CD4-positive, alpha-beta memory T cell (primary cell): ENCODE data around the gene SPC24. TPM values are rescaled to one million over a fixed set of nuclear protein-coding genes. Genes with fewer than 3 reads are reported as not detected.
"Not testable (repeated sequence)": the region's sequence is repeated elsewhere in the genome, so short reads cannot be mapped to it uniquely, and the experiment has no call there.

Source experiments
- CTCF ChIA-PET: fragments of 350-600 bp; sonication (Branson Sonifier 250); formaldehyde crosslinking; loops from one replicate; lab custom pipeline; 2021; ENCODE audit warnings: inconsistent platforms; ENCODE audit not compliant: partially characterized antibody; lab: Charles Lee
- POLR2A ChIA-PET: fragments of 350-600 bp; sonication (Branson Sonifier 250); formaldehyde crosslinking; loops from one replicate; lab custom pipeline; 2021; ENCODE audit not compliant: partially characterized antibody; lab: Charles Lee
- DNase-seq, 5 donors: peaks; one replicate each; pipeline versions ENCODE4 v3.0.0 to v3.0.0-alpha.2; 2020 to 2022; ENCODE audit warnings: mixed read lengths in 1 of 5
- H3K27ac ChIP-seq: one replicate; pipeline ENCODE4 v1.7.0; 2013; ENCODE audit warnings: low read depth, low read length
- H3K27me3 ChIP-seq: 2 replicates; pipeline ENCODE4 v1.7.0; 2013; ENCODE audit warnings: mild to moderate bottlenecking, low read length, moderate library complexity; ENCODE audit not compliant: insufficient read depth
- H3K36me3 ChIP-seq: 2 replicates; pipeline ENCODE4 v1.7.0; 2013; ENCODE audit warnings: mild to moderate bottlenecking, low read length, moderate library complexity; ENCODE audit not compliant: insufficient read depth
- H3K4me1 ChIP-seq: 2 replicates; pipeline ENCODE4 v1.7.0; 2013; ENCODE audit warnings: mild to moderate bottlenecking, low read length, moderate library complexity; ENCODE audit not compliant: insufficient read depth
- H3K4me3 ChIP-seq, 2 donors: one replicate each; pipeline ENCODE4 v1.7.0; 2013; ENCODE audit warnings: low read length in 2 of 2, mild to moderate bottlenecking in 1 of 2
- H3K9me3 ChIP-seq, 2 donors: one replicate each; pipeline ENCODE4 v1.7.0; 2013; ENCODE audit warnings: low read length in 2 of 2, control low read depth in 1 of 2; ENCODE audit not compliant: control insufficient read depth in 1 of 2
- H3K27ac Mint-ChIP-seq, 7 donors: one replicate each; pipeline ENCODE4 v1.8.0; 2020 to 2021; ENCODE audit warnings: mixed read lengths in 7 of 7, mild to moderate bottlenecking in 6 of 7, inconsistent platforms in 3 of 7, moderate library complexity in 3 of 7
- H3K27me3 Mint-ChIP-seq, 2 donors: one replicate each; pipeline ENCODE4 v1.8.0; 2020 to 2021; ENCODE audit warnings: mixed read lengths in 2 of 2
- H3K36me3 Mint-ChIP-seq, 2 donors: one replicate each; pipeline ENCODE4 v1.8.0; 2020 to 2021; ENCODE audit warnings: mixed read lengths in 2 of 2, inconsistent platforms in 1 of 2, mild to moderate bottlenecking in 1 of 2
- H3K4me1 Mint-ChIP-seq, 4 donors: one replicate each; pipeline ENCODE4 v1.8.0; 2020 to 2021; ENCODE audit warnings: mixed read lengths in 4 of 4, mild to moderate bottlenecking in 1 of 4
- H3K4me3 Mint-ChIP-seq, 8 donors: one replicate each; pipeline ENCODE4 v1.8.0; 2020 to 2021; ENCODE audit warnings: mixed read lengths in 8 of 8, mild to moderate bottlenecking in 7 of 8, moderate library complexity in 6 of 8, inconsistent platforms in 3 of 8
- H3K9me3 Mint-ChIP-seq, 8 donors: one replicate each; pipeline ENCODE4 v1.8.0; 2020 to 2021; ENCODE audit warnings: mixed read lengths in 8 of 8, mild to moderate bottlenecking in 5 of 8, inconsistent platforms in 3 of 8, moderate library complexity in 1 of 8
- intact Hi-C: fragments of 100-400 bp; cut with micrococcal nuclease; formaldehyde crosslinking; loops from one replicate; pipeline ENCODE4 v1.15.1; 2023
- polyA plus RNA-seq, 2 donors: library from polyadenylated mRNA; unstranded; fragments of 300-500 nt; fragmentation: Illumina TruSeq; gene quantifications; one replicate each; pipeline ENCODE4 v1.2.3, GENCODE V29; 2021
- total RNA-seq, 2 experiments: library from RNA; stranded (reverse); gene quantifications; one replicate each; pipeline ENCODE4 v1.2.3, GENCODE V29; 2021

The SPC24 gene
- total and polyA plus RNA-seq, 4 experiments from 2014 or later, result 0.32 to 1.9 (median 0.84) TPM; not detected in 1

DNA sequence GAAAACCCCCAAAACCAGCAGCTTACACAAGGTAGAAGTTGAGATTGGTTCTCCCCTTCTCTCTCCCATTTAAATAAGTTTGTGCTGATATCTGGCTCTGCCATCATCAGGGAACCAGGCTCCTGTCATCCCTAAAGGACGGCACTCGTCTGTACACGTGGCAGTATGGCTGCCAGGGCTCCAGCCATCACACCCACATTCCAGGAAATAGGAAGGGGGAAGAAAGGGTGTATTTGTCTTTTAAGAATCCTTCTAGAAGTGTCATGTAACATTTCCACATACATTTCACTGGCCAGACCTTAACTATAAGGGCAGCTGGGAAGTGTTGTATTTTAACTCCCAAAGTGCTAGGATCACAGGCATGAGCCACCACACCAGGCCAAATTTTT, 10.1 kb downstream of the SPC24 start:
- DNase-seq, result no peak
- H3K4me1 Mint-ChIP-seq, result no peaks in the 10 kb centered on the region
- no peaks in the 10 kb centered on the region for H3K9me3 Mint-ChIP-seq
- intact Hi-C loops, result no loop called here
- Histone ChIP-seq H3K9me3 (no peaks in the 10 kb centered on the region), H3K27ac (no peak overlapping the region), H3K36me3 (no peaks in the 10 kb centered on the region), H3K4me1 (peaks cover 6% of the 10 kb centered on the region), H3K4me3 (no peak overlapping the region), H3K27me3 (no peaks in the 10 kb centered on the region)
- ChIA-PET CTCF (no interaction called here), POLR2A (interaction anchor here (0.6 kb wide), 1 partner anchor 72 kb away, joined by 3 read pairs; no protein-coding TSS in a partner anchor)
- H3K4me3 Mint-ChIP-seq, result no peak overlapping the region
- no peaks in the 10 kb centered on the region for H3K27me3 Mint-ChIP-seq
- no peak overlapping the region for H3K27ac Mint-ChIP-seq
- H3K36me3 Mint-ChIP-seq, result no peaks in the 10 kb centered on the region

DNA sequence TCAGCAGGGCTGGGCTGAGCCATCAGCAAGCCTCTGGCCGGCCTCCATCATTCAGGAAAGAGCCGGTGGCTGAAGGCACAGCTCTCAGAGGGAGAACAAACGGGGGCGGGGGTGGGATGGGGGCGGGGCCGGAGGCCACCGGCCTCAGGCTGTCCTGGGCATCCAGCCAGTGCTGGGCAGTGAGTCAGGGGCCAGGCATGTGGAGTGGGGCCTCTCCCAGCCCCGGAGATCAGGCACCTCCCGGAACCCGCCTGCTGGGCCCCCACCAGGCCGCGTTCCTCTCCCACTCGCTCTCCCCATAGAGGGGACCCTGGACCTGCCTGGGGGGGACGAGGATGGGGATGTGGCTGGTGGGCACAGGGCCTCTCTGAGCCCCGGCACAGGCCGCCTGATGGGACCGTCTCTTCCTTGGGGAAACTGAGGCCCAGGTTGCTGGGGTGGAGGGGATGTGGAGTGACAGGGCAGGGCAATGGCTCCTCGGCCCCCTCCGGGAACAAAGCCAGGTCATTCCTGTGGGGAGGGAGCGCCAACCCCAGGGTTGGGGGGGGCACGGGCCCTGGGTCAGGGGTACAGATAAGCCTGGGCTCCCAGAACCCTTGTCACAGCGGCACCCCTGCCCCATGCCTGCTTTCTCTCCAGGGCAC, 12.9 kb downstream of the SPC24 start:
- no peak overlapping the region for H3K27ac ChIP-seq
- H3K9me3 ChIP-seq, result no peaks in the 10 kb centered on the region
- H3K27me3 ChIP-seq, result no peaks in the 10 kb centered on the region
- intact Hi-C loops, result no loop called here
- Mint-ChIP-seq H3K4me3 (no peak overlapping the region), H3K27ac (no peak overlapping the region), H3K4me1 (peaks cover 4 to 7% (median 6%) of the 10 kb centered on the region in 4 donors), H3K36me3 (no peaks in the 10 kb centered on the region), H3K27me3 (no peaks in the 10 kb centered on the region), H3K9me3 (no peaks in the 10 kb centered on the region)
- ChIA-PET POLR2A (interaction anchor here (1.1 kb wide), 1 partner anchor 14 kb away, joined by 5 read pairs; the partner anchor contains the start of gene SPC24), CTCF (no interaction called here)
- DNase-seq, result no peak
- no peaks in the 10 kb centered on the region for H3K36me3 ChIP-seq
- H3K4me1 ChIP-seq, result peaks cover 15% of the 10 kb centered on the region
- H3K4me3 ChIP-seq, result no peak overlapping the region

DNA sequence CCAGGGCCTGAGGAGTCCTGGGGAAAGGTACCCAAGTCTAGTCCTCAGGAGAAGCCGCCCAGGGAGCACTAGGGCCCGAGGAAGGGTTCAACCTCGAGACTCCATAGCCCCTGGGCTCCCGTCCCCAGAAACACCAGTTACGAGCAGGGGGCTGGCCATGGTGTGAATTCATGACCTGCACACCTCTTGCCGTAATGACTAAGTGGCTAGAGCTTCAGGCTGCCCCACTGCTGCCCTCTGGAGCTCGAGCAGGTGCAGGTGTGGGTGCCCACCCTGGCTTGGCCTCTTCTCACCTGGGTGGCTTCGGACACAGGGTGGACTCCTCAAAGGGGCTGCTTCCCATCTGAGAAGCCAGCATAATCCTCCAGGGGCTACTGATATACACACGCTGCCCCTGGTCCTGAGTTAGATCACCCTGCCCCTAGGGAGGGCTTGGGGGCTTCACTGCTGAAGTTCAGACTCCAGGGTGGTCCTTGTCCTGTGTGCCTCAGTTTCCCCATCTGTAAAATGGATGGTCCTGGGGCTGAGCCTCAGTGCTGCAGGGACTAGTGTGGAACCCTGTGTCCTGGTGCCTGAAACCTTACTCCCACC, 13.6 kb downstream of the SPC24 start:
- Histone ChIP-seq H3K4me3 (no peak overlapping the region), H3K36me3 (no peaks in the 10 kb centered on the region), H3K27me3 (no peaks in the 10 kb centered on the region), H3K9me3 (no peaks in the 10 kb centered on the region), H3K27ac (no peak overlapping the region), H3K4me1 (peaks cover 20% of the 10 kb centered on the region)
- H3K4me3 Mint-ChIP-seq, result no peak overlapping the region
- intact Hi-C loops, result no loop called here
- H3K36me3 Mint-ChIP-seq, result no peaks in the 10 kb centered on the region
- H3K9me3 Mint-ChIP-seq, result no peaks in the 10 kb centered on the region
- peaks cover 8 to 13% (median 9%) of the 10 kb centered on the region in 4 donors for H3K4me1 Mint-ChIP-seq
- DNase-seq, result no peak
- H3K27me3 Mint-ChIP-seq, result no peaks in the 10 kb centered on the region
- H3K27ac Mint-ChIP-seq, result no peak overlapping the region
- ChIA-PET POLR2A (no interaction called here), CTCF (interaction anchor here (0.5 to 1.3 kb wide), 3 partner anchors 95 to 152 kb away, joined by 3 to 4 read pairs (median 3); no protein-coding TSS in a partner anchor)

DNA sequence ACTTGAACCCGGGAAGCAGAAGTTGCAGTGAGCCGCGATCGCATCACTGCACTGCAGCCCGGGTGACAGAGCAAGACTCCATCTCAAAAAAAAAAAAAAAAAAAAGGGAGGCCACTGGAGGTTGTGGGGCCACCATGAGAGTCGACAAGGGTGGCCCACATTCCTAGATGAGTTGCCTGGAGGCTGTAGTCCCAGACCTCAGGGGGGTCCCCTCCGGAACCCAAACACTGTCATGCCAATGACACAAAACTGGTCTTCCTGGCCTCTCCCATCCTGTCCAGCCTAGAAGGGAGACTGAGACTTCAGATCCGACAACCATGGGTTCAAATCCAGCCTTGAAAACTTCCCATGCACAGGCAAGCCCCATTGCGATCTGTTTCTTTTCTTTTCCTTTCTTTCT, 14.7 kb downstream of the SPC24 start:
- H3K4me1 ChIP-seq, result peaks cover 20% of the 10 kb centered on the region
- Mint-ChIP-seq H3K4me3 (no peak overlapping the region), H3K4me1 (peaks cover 8 to 21% (median 9%) of the 10 kb centered on the region in 4 donors), H3K27me3 (no peaks in the 10 kb centered on the region), H3K27ac (no peak overlapping the region), H3K9me3 (no peaks in the 10 kb centered on the region), H3K36me3 (no peaks in the 10 kb centered on the region)
- no peak overlapping the region for H3K27ac ChIP-seq
- ChIA-PET POLR2A (no interaction called here), CTCF (interaction anchor here (1.3 kb wide), 2 partner anchors 105 to 108 kb away, joined by 3 read pairs; no protein-coding TSS in a partner anchor)
- no peak for DNase-seq
- H3K4me3 ChIP-seq, result no peak overlapping the region
- intact Hi-C loops, result no loop called here
- H3K9me3 ChIP-seq, result no peaks in the 10 kb centered on the region
- H3K27me3 ChIP-seq, result no peaks in the 10 kb centered on the region
- H3K36me3 ChIP-seq, result no peaks in the 10 kb centered on the region

DNA sequence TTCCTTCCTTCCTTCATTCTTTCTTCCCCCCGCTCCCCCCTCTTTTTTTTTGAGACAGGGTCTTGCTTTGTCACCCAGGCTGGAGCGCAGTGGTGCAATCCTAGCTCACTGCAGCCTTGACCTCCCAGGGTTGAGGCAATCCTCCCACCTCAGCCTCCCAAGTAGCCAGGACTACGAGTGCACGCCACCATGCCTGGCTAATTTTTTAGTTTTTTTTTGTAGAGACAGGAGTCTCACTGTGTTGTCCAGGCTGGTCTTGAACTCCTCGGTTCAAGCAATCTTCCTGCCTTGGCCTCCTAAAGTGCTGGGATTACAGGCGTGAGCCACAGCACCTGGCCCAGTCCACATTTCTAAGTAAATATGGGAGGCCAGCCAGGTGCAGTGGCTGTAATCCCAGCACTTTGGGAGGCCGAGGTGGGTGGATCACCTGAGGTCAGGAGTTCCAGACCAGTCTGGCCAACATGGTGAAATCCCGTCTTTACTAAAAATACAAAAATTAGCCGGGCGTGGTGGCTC, 15.5 kb downstream of the SPC24 start:
- POLR2A ChIA-PET, result not testable (repeated sequence)
- peak overlapping the region in 2 of 8 donors; percentile 36 to 73 for H3K4me3 Mint-ChIP-seq

DNA sequence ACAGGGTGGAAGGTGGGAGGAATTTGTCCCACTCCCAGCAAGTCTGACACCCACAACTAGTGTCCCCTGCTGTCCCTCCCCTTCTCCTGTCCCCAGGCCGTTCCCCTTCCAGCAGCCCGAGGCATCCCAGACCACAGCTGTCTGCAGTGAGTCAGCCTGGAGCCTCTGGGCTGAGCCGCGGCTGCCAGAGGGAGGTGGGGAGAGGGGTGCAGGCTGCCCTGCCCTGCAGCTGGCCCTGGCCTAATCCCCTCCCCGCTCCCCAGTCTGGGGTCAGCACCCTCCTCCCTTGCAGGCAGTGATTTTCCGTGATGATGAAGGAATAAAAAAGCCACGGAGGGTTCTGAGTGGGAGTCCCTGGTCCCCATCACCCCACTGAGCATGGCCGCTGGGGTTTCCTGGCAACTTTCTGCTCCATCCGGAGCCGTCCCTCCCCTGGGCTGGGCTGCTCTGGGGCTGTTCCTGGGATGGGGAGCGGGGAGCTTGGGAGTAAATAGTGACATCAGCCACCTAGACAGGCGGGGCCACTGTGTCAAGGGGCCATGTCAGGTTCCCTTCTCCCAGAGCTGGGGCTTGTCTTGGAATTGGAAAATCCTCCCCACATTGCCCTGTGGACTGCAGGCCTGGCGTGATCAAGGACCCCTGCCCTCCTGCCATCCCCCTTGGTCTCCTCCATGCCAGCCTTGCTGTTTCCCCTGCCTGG, 16.8 kb downstream of the SPC24 start:
- no peaks in the 10 kb centered on the region for H3K27me3 ChIP-seq
- DNase-seq, result no peak
- no peaks in the 10 kb centered on the region for H3K36me3 Mint-ChIP-seq
- ChIA-PET CTCF (interaction anchor here (1.0 to 5.5 kb wide), 9 partner anchors 9 to 197 kb away, joined by 3 to 35 read pairs (median 5); no protein-coding TSS in a partner anchor), POLR2A (interaction anchor here (1.1 kb wide), 1 partner anchor 65 kb away, joined by 4 read pairs; no protein-coding TSS in a partner anchor)
- H3K4me3 ChIP-seq, result no peak overlapping the region
- no peaks in the 10 kb centered on the region for H3K36me3 ChIP-seq
- peak overlapping the region in 1 of 7 donors; percentile 42 for H3K27ac Mint-ChIP-seq
- no peaks in the 10 kb centered on the region for H3K9me3 ChIP-seq
- intact Hi-C loops, result no loop called here
- peaks cover 8 to 21% (median 9%) of the 10 kb centered on the region in 4 donors for H3K4me1 Mint-ChIP-seq
- H3K4me1 ChIP-seq, result peaks cover 20% of the 10 kb centered on the region
- H3K27ac ChIP-seq, result no peak overlapping the region
- no peaks in the 10 kb centered on the region for H3K27me3 Mint-ChIP-seq
- H3K9me3 Mint-ChIP-seq, result no peaks in the 10 kb centered on the region
- peak overlapping the region in 3 of 8 donors; percentile 26 to 36 (median 32) for H3K4me3 Mint-ChIP-seq

More for the DNA sequence above, 15.5 kb downstream of the SPC24 start:
- intact Hi-C loops, DNase-seq, H3K27me3 ChIP-seq, H3K9me3 ChIP-seq, H3K36me3 Mint-ChIP-seq, H3K4me3 ChIP-seq, H3K36me3 ChIP-seq, H3K27me3 Mint-ChIP-seq, H3K27ac ChIP-seq, H3K9me3 Mint-ChIP-seq, H3K27ac Mint-ChIP-seq: not testable (repeated sequence)
- CTCF ChIA-PET, result interaction anchor here (0.8 to 5.5 kb wide), 5 partner anchors 13 to 342 kb away, joined by 3 to 35 read pairs (median 4); no protein-coding TSS in a partner anchor
- H3K4me1 Mint-ChIP-seq, result peaks cover 8 to 21% (median 9%) of the 10 kb centered on the region in 4 donors
- H3K4me1 ChIP-seq, result peaks cover 20% of the 10 kb centered on the region
